ENCODE data around the gene MAFB.

Gene MAFB

DNA sequence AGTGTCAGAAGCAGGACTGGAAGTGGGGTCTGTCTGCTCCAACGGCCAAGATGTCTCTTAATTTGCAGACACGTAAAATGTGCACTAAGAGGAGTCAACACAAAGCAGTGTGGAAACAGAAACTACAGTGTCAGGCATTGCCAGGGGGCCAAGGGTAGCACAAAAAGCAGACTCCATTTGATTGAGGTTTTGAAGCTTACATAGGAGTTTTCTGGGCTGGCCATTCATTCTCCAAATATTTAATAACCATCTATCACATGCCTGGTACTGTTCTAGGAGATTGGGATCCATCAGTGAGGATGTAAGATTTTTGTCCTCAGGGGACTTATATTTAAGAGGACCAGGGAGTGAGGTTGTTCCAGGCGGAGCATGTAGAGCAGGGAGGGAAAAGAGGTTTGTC is 29.5 kb downstream of the MAFB start:
- DNase-seq = no peak

DNA sequence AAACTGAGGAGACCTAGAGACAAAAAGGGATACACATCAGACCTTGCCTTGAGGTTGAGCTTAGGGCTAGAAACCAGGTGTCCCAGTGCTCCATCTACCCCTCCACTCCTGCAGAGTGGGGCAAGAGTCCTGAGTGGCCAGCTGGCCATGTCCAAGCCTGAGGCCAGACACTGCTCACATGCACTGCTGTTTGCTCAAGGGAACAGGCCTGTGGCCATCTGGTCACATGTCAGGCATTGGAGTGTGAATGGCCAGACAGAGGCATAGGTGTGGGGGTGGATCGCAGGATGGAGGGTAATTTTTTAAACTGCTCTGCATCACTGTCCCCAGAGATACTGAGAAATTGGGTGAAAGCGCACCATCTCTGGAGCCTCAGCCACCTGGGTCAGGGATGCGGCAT is 30.5 kb downstream of the MAFB start:
- no peak for DNase-seq

DNA sequence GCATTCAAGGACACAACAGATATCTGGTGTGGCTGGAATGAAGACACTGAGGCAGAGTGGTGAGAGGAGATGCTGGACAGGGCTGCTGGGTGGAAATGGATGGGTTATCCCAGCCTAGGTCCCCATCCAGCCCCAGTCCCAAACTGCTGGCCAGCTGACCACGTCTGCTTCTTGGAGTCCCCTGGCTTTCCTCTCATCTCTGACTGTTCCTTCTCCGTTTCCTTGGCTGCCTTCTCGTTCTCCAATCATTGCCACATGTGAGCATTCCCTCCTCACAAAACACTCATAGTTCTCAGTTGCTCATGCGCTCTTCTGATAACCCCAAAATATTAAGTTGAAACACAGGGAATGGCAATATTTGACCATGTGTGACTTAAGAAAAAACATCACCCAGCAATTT is 31.5 kb downstream of the MAFB start:
- DNase-seq = no peak

DNA sequence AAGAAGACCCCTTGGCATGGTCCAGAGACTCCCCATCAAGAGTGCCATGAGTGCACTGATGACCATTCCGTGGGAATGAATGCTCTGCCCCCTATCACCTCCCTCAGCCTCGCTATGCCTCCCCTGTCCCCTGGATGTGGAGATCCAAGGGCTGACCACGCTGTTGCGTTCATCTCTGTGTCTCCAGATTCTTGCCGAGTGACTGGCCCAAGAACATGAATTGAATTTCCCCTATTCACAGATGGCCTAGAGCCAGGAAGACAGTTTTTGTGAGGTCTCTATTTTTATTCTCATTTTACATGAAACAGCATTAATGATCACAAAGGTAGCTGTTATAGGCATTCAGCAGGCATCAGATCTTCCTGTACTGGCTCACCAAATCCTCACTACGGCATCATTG is 33.6 kb downstream of the MAFB start:
- no peak for DNase-seq

DNA sequence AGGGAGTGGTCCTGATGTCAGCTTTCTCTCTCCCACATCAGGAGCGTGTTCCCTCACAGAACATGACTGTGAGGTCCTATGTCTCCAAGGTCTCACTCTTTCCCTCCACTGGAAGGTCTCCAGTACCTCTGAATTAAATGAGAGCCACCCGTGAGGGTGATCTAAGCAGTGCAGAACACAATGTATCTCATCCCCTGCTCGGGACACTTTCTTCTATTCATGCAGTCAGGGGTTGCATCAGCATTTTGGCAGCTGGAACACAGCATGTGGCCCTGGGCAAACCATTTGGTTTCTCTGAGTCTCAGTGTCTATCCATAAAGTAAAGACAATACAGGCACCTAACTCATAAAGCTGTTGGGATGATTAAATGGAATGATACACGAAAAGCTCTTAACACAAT is 34.2 kb downstream of the MAFB start:
- DNase-seq = no peak

DNA sequence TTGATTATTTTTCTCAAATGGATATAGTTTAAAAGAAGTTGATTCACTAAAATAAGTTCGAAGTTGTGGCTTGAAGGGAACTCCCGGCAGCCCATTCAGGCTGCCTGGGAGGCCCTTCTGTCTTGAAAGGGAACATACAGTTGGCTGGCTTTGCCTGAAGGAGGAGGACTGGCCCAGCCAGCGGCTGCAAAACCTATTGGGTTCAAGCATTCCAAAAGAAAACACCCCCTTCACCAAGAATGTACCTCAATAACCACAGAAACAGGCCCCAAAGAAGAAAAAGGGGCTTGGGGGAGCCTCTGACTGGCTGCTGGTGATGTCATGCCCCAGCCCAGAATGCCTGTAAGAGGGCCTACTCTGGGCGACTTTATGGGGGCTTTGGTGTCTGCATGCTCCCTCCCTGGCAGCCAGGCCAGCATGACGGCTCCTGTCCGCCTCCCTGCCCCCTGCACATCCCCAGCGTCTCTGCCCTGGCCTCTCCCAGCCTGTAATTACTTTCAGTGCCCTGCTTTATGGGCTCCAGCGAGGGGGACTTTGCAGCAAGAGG is 36.5 kb downstream of the MAFB start:
- no peak for DNase-seq

DNA sequence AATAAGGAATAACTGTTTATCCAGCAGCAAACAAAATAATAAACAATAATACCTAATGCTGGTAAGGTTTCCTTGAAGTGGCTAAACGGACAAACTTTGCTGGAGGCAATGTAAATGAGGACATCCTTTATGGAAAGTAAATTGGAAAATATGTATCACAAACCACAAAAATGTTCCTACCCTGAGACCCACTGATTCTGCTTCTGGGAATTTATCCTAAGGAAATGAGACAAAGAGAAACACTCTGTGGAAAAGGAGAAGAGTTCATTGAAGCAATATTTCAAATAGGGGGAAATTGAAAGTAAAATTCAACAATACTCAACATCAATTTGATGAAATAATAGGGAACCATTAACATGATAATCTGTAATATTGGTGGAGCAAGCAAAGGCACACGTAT is 37.9 kb downstream of the MAFB start:
- DNase-seq = no peak

DNA sequence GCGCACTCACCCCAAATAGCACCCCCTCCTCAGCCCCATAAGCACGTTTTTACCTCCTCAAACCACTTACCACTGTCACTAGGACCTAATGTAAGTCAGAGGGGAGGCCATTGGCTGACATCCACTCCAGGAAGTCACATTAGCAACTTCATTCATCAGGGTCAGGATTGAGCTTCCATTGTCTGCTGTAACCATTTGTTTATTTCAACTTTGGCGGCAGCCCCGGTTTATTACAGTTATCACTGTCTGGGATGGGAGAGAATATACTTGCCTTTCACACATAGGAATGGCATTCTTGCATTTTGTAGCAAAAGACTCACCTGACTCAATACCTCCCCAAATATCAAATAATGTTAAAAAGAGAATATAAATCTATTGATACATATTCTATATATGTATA is 38.3 kb downstream of the MAFB start:
- no peak for DNase-seq

DNA sequence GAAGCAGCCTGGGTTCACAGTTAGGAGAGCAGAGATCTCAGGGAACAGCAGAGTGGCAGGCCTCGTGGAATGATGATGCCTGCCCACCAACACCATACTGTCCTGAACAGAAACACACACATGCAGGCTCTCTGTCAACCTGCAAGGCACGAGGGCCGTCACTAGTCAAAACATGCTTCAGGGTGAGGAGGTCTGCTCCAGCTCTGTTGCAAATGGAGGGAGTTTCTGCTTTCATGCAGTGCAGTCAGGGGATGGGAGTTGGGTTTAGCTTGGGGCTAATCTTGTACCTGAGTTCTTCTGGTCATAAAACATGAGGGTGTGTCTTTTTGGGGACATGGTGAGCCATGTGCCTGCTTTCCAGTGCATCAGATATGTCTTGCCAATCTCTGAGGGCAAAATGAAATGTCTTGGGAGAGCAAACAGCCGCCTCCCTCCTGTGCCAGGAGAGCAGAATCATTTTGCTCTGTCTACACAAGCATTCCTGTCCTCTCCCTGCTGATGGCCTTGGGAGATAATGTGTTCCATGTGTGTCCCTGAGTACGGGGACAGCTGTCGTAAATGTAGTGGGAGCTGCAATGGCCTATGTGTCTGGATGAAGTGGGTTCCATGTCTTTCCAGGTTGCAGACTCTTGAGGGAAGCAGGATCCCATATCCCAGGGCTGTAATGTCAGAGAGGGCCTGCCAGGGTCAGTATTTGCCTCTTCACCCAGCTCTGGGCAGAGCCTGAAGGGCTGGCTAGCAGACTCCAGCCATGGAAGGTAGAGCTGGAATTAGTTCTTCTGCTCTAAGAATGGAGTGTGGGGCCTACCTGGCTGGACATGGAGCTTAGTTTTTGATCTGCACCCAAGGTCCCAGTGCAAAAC is 40.6 kb downstream of the MAFB start:
- DNase-seq = no peak

DNA sequence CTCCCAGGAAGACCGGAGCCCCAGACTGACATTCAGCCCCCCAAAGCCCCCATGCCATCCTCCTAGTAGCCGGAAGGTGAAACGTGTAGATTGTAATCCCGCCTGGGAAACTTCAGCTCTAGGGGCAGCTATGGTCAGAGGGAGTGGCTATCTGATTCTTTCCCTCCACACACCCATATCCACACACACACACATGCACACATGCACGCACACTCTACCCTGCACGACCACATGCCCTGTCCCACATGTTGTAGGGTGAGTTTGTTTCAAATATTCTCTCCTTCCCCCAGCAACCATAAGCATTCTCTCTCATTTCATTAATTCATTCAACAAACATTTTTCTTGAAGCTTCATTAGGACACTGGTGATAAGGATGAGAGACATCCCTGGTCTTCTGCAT is 42.2 kb downstream of the MAFB start:
- DNase-seq = no peak

DNA sequence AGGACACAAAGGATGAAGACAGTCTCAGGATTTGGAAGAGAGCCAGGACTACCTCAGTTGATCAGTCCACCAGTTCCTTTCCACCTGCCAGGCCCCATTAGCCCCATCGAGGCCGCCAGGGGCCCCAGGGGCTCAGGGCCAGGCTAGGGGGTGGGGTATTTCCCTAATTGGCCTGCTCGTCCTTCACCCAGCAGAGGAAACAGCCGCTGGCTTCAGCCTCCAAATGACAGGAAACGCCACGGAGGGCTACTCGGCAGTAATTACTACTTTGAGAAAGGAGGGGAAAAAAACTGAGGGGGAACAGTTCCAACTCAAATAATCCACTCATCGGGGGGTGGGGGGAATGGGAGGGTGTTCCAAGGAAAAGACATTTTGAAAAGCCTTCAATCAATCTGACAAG is 42.7 kb downstream of the MAFB start:
- DNase-seq = no peak

DNA sequence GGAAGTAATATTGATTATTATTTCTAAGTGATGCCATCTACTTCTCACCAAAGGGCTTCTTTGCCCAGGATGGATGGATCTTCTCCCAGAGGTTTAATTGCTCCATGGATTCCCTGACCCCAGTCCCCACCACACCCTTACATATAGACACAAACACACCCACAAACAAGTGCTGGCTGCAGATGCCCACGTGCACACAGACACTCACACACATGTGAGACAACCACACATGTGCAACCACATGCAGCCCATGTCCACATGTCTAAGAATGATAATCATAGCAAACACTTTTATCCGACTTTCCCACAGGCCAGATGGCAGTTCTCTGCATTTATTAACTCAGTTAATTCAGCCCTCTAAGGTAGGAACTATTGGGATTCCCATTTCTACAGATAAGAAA is 44.2 kb downstream of the MAFB start:
- no peak for DNase-seq

DNA sequence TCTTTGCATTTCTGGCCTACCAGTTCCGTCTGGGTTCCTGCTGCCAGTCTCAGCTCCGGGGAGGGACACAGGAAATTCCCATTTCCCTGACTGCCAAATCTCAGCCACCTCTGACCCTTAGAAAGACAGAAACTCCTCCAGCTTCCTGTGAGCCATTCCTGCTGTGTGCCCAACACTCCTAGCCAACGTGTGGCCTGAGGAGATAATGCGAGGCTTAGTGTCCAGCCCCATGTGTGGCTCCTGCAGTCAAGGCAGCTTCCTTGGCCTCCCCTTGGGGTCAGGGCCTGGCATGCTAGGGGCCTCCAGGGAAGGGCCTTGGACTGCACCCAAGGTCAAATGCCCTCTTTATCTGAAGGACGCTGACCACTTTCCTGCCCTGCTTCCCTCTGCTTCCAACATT is 45.1 kb downstream of the MAFB start:
- DNase-seq = no peak

DNA sequence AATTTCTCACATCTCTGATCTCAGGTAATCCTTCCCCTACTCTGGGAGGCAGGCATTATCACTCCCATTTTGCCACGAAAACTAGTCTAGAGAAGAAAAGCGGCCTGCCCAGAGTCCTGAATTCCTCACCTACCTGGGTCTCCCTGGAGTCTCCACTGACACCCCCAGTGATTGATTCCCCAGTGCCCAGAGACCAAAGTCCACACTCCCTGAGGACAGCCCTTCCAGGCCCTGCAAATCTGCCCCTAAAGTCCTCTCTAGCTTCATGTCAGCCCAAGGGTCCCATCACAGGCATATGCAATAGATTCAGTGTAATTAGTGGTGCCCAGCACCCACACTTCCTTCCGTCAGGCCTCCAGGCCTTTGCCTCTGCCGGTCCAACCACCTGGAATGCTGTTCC is 47.2 kb downstream of the MAFB start:
- DNase-seq = no peak

DNA sequence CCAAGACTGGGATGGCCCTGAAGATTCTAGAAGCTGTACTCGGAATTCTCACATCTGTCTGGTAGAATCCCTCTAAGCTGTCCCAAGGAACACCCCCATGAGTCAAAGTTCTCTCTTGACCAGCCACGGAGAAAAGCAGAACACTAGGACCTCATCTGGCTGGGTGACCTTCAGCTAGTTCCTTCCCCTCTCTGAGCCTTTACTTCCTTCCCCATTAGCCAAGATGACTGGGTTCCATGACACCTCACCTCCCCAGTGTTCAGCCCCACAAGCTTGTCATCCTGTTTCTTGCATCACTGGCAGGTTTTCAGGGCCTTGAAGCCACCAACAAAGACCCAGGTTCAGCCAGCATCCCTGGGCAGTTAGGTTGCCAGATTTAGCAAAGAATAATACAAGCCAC is 47.8 kb downstream of the MAFB start:
- no peak for DNase-seq

DNA sequence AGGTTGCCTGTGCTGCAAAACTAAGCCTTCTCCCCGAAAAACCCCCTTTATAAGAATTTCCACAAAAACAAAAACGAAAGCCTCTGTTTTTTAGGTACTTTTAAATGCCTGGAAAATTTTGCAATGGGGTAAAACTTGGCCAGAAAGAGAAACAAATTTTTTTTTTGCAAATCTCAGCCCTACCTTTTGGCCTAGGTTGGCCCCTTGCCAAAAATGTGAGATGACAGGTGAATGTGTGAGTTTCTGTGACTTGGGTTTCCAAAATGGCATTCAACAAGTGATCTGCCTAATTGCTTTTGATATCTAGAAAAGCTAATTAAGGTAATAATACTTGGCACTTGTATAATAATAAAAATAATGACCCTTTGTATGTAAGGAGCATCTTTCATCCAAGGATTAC is 48.4 kb downstream of the MAFB start:
- DNase-seq = no peak

DNA sequence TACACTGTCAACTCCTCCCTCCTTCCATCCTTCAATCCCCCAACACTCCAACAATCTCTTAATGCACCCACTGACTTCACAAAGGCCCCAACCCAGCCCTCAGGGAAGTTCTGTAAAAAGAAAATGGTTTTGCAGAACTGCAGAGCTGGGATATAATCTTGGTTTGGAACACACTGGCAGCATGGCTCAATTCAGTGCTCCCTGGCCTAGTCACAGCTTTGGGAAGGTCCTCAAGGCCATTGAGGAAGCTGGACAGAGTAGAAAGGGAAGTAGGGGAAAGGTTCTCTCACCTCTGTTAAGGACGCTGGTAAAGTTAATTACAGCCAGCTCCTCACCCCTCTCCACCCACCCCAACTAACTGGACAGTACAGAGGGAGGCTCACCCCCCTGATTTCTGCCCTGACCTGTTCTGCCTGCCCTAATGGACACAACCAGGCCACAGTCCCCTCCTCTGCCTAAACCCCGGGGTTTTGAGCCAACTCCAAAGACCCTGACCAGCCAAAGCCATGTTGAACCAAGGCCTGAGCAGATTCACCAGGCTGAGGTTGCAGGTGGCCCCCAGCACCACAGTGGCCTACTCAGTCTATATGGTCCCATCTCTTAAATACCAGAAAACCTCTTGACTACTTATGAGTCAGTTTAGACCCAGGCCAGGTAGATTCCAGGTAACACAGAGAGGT is 49.2 kb downstream of the MAFB start:
- DNase-seq = no peak

DNA sequence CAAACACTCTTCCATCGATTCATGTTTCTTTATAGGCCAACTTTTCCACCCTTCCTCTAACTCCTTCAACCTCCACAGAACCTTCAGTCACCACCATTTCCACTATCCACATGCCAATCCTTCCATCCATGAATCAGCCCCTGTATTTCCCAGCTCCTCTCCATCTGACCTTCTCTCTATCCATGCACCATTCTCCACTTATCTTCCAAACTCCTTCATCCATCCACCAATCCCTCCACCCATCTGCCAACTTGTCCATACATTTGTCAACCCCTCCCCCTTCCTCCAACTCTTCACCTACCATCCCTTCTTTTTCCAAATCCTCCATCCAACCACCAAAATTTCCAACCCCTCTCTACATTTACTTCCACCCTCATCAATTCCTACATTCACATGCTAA is 49.9 kb downstream of the MAFB start:
- no peak for DNase-seq

DNA sequence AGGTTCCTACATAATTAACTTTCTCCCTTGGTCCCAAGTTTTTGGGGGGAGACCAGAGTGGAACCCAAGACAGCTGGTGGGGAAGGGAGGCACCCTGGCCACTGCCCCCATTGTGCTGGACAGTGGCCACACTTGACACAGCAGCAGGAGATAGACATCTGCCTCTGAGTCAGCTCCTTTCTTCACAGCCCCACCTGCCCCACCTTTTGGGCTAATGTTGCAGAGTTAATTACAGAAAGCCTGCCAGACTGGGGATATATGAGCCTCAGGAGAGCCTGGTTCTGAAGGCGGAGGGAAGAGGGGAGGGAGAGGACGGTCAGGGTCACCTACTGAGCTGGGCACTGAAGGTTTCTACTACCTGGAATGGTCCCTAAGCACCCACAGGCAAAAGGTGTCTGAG is 50.6 kb downstream of the MAFB start:
- no peak for DNase-seq

DNA sequence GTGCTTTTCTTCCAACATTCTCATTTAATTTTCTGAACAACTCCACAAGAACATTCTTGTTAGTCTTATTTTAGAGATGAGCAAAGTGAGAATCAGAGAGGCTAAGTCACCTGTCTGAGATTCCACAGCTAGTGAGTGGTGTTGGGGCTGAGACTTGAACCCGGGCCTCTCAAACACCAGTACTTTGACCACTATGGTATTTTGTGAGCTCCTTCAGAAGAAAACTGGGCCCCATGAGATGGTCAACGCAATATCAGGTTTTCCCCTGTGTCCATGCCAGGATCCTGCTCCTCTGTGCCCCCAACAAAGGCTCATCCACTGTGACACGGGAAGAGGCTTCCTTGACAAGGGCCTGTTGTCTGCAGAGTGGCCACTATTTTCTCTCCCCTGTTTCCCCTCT is 51.9 kb downstream of the MAFB start:
- no peak for DNase-seq

DNA sequence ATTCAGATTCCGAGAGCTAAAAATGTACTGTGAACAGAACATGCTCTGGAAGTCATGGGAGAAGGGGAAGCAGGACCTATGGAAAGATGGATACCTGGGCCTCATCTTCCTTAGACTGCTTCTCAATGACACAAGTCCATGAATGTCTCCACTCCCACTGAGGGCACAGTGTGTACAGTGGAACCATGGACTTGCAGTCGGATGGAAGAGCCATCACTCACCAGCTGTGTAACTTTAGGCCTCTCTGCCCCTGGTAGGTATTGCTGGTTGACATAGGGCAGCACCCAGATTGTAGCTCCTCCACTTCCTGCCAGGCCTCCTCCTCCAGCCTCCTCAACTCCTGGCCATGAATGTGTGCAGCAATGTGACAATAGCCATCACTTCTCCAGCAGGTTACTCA is 52.5 kb downstream of the MAFB start:
- DNase-seq = no peak

DNA sequence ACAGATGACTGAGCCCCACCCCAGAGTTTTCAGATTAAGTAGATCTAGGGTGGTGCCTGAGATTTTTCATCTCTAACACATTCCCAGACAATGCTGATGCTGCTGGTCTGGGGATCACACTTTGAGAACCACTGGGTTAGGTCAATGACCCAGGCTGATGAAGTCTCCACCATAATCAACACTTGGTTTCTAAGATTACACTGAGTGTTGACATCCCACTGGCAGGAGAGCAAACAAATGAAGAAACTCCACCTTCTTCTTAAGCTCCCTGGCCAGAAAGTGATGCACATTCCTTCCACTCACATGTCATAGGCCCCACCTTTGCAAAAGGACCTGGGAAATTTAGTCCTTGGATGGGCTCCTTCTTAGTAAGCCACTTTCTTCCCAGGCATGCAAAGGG is 53.1 kb downstream of the MAFB start:
- no peak for DNase-seq

Measured in anterior cingulate cortex (tissue), 58 donors.